Astrocyte of the spinal cord (primary cell): ENCODE measurements around the gene BABAM2.

Source experiments
- DNase-seq: peaks from one replicate; pipeline ENCODE4 v3.0.0; 2011; ENCODE audit warnings: low read depth, low spot score
- H3K4me3 ChIP-seq: 2 replicates; pipeline ENCODE4 v1.5.1; 2011; ENCODE audit warnings: low read depth, mild to moderate bottlenecking, low read length, moderate library complexity
- in situ Hi-C: cut with HindIII; loops from 2 replicates; pipeline ENCODE4 v1.10.0; 2017; ENCODE audit warnings: low sequenced_read_pairs
- TF ChIP-seq, protein P1 (sequence below): IDR thresholded peaks from 2 replicates; pipeline ENCODE4 v1.5.1; 2012; ENCODE audit warnings: low read depth, mild to moderate bottlenecking, low read length, inconsistent platforms

The BABAM2 gene

DNA sequence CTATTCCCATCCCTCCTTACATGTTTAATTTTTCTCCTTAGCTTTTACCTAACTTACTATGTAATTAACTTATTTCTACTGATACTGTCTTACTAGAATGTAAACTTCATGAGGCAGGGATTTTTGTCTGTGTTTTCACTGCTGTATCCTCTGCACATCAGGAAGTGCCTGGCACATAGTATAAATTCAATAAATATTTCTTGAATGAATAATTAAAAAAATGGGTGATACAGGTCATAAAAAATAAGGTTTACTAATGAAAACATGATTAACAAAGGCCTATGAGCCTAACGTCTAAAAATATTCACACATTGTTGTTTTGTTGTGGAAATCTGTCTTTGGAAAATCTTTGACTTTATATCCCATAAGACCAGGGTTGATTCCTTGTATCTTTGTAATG is 4.9 kb upstream of the BABAM2 start:
- DNase-seq: no peak
- in situ Hi-C loops: no loop called here
- TF ChIP-seq, protein P1, sequence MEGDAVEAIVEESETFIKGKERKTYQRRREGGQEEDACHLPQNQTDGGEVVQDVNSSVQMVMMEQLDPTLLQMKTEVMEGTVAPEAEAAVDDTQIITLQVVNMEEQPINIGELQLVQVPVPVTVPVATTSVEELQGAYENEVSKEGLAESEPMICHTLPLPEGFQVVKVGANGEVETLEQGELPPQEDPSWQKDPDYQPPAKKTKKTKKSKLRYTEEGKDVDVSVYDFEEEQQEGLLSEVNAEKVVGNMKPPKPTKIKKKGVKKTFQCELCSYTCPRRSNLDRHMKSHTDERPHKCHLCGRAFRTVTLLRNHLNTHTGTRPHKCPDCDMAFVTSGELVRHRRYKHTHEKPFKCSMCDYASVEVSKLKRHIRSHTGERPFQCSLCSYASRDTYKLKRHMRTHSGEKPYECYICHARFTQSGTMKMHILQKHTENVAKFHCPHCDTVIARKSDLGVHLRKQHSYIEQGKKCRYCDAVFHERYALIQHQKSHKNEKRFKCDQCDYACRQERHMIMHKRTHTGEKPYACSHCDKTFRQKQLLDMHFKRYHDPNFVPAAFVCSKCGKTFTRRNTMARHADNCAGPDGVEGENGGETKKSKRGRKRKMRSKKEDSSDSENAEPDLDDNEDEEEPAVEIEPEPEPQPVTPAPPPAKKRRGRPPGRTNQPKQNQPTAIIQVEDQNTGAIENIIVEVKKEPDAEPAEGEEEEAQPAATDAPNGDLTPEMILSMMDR: no peak
- H3K4me3 ChIP-seq: no peak overlapping the region

- in situ Hi-C loops: no loop called here
- TF ChIP-seq, protein P1: no peak
Measured at GRCh38 chr2:27886322-27886721, 4.2 kb upstream of the BABAM2 start.

DNA sequence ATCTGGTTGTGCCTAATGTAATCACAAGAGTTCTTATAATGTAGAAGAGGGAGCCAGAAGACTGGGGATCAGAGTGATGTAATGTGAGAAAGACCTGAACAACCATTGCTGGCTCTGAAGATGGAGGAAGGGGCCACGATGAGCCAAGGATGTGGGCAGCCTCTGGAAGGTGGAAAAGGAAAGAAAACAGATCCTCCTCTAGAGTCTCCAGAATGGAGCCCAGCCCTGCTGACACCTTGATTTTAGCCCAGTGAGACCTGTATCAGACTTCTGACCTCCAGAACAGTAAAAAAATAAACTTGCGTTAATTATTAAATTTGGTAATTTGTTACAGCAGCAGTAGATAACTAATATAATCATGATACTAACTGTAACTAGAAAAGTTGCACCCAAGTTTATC is 3.4 kb upstream of the BABAM2 start:
- TF ChIP-seq, protein P1: no peak
- DNase-seq: no peak
- in situ Hi-C loops: no loop called here
- H3K4me3 ChIP-seq: no peak overlapping the region

More at GRCh38 chr2:27886322-27886721, 4.2 kb upstream of the BABAM2 start:
- H3K4me3 ChIP-seq: no peak overlapping the region
- no peak for DNase-seq

- in situ Hi-C loops: no loop called here
- TF ChIP-seq, protein P1: no peak
- DNase-seq: no peak
- H3K4me3 ChIP-seq: no peak overlapping the region
Measured at GRCh38 chr2:27887830-27888229, 2.7 kb upstream of the BABAM2 start.

GRCh38 chr2:27888790-27889189 is 1.7 kb upstream of the BABAM2 start:
- DNase-seq: peak; percentile 46
- no peak overlapping the region for H3K4me3 ChIP-seq
- in situ Hi-C loops: no loop called here
- TF ChIP-seq, protein P1: no peak

GRCh38 chr2:27889774-27890145 is 769 bp upstream of the BABAM2 start:
- TF ChIP-seq, protein P1: no peak
- H3K4me3 ChIP-seq: peak overlapping the region; percentile 83
- in situ Hi-C loops: no loop called here
- DNase-seq: peak; percentile 13

DNA sequence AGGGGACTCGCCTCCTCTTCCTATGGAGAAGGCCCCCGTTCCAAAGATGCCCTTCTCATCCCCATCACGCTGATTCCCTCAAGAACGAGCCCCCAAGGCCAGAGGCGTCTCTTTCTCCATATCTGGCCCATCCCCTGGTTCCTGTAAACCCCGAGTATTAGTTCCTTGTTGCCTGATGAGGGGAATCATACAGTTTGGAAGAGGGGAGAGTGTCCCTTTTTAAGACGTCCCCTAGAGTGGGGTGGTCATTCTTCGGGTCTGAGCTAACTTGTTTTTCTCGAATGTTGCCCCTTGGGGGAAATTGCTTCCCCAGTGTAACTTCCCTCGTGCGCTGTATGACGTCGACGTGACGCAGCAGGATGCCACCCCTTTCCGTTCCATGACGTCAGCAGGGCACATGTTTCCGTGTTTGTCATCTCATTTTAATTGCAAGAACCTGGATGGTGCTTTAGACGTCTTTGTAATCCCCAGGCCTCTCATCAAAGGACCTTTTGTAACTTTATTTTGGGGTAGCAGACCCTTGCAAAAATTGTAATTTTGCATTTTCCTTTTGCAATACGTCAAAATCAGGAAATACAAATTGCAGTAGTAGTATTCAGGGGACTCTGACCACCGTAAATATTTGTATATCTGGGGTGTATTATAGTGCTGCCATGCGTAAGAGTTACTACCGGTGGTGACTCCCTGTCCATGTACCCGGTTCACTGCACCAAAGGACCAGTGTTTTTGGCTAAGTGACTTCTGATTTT is 569 bp downstream of the BABAM2 start:
- peak; percentile 78 for DNase-seq
- in situ Hi-C loops: no loop called here
- peak overlapping the region; percentile 83 for H3K4me3 ChIP-seq
- TF ChIP-seq, protein P1: no peak
